Panc1 (cell line): Measurements from ENCODE around the gene PITPNB.

ENCODE experiments used
- CTCF ChIP-seq: fragments of 450-650 bp; IDR thresholded peaks from 2 replicates; pipeline ENCODE4 v1.5.1; 2017; ENCODE audit warnings: mild to moderate bottlenecking
- POLR2AphosphoS5 ChIP-seq: IDR thresholded peaks from 2 replicates; pipeline ENCODE4 v1.6.1; 2012; ENCODE audit warnings: mild to moderate bottlenecking, low read depth, low read length, moderate library complexity

- TF ChIP-seq CTCF = no peak
- TF ChIP-seq POLR2AphosphoS5 = no peak
Observed at GRCh38 chr22:27878541-27878940, 40.5 kb downstream of the PITPNB start.
